Common myeloid progenitor, CD34-positive (primary cell): Measurements from ENCODE around the gene VSIG4. TPM values are rescaled to one million over a fixed set of nuclear protein-coding genes. Genes with fewer than 3 reads are reported as not detected.
"Not testable (repeated sequence)": the region's sequence is repeated elsewhere in the genome, so short reads cannot be mapped to it uniquely, and the experiment has no call there.

Experiments used
- CTCF ChIA-PET: fragments of 350-600 bp; sonication (Branson Sonifier 250); formaldehyde crosslinking; loops from one replicate; lab custom pipeline; 2021; ENCODE audit warnings: antibody characterized with exemption; lab: Charles Lee
- POLR2A ChIA-PET: fragments of 350-600 bp; sonication (Branson Sonifier 250); formaldehyde crosslinking; loops from one replicate; lab custom pipeline; 2021; ENCODE audit warnings: antibody characterized with exemption; lab: Charles Lee
- DNase-seq, 3 donors: peaks; one replicate each; pipeline versions ENCODE4 v3.0.0 to v3.0.0-alpha.2; 2013
- H3K27ac ChIP-seq, 2 experiments: 1 replicate in 1 of 2; 2 replicates in 1 of 2; pipeline ENCODE4 v1.7.0; 2013; ENCODE audit warnings: inconsistent platforms in 2 of 2, low read length in 2 of 2, mild to moderate bottlenecking in 2 of 2, low read depth in 1 of 2, moderate library complexity in 1 of 2; ENCODE audit not compliant: severe bottlenecking in 2 of 2, insufficient read depth in 1 of 2, poor library complexity in 1 of 2
- H3K27me3 ChIP-seq, 5 experiments: replicated peaks in 2 of 5; 1 replicate in 3 of 5; 2 replicates in 2 of 5; pipeline versions ENCODE4 v1.6.1 to v1.7.0; 2013; ENCODE audit warnings: low read length in 4 of 5, mild to moderate bottlenecking in 2 of 5, moderate library complexity in 2 of 5, inconsistent platforms in 1 of 5; ENCODE audit not compliant: insufficient read depth in 5 of 5, control insufficient read depth in 4 of 5
- H3K36me3 ChIP-seq, 4 experiments: 1 replicate in 2 of 4; 2 replicates in 2 of 4; pipeline versions ENCODE4 v1.6.1 to v1.7.0; 2013; ENCODE audit warnings: low read length in 3 of 4, control low read depth in 1 of 4, mild to moderate bottlenecking in 1 of 4; ENCODE audit not compliant: control insufficient read depth in 4 of 4, insufficient read depth in 4 of 4
- H3K4me1 ChIP-seq, 4 experiments: 1 replicate in 3 of 4; 2 replicates in 1 of 4; pipeline versions ENCODE4 v1.6.1 to v1.7.1; 2013; ENCODE audit warnings: low read length in 3 of 4, mild to moderate bottlenecking in 3 of 4, control low read depth in 1 of 4, inconsistent platforms in 1 of 4, moderate library complexity in 1 of 4; ENCODE audit not compliant: control insufficient read depth in 4 of 4, insufficient read depth in 4 of 4; ENCODE audit errors: control extremely low read depth in 1 of 4
- H3K4me3 ChIP-seq, 7 experiments: 1 replicate in 4 of 7; 2 replicates in 3 of 7; pipeline versions ENCODE4 v1.5.1 to v1.7.0; 2013; ENCODE audit warnings: mild to moderate bottlenecking in 7 of 7, low read length in 6 of 7, moderate library complexity in 6 of 7, inconsistent platforms in 2 of 7, low read depth in 2 of 7, control low read depth in 1 of 7; ENCODE audit not compliant: insufficient read depth in 4 of 7, control insufficient read depth in 1 of 7; ENCODE audit errors: extremely low read depth in 1 of 7
- H3K9me3 ChIP-seq, 5 experiments: 1 replicate in 4 of 5; 2 replicates in 1 of 5; pipeline versions ENCODE4 v1.6.1 to v1.7.1; 2013; ENCODE audit warnings: low read length in 4 of 5, mild to moderate bottlenecking in 2 of 5, inconsistent platforms in 1 of 5, low read depth in 1 of 5, moderate library complexity in 1 of 5; ENCODE audit not compliant: control insufficient read depth in 4 of 5, insufficient read depth in 2 of 5; ENCODE audit errors: control extremely low read depth in 1 of 5
- WGBS: methylation state at CpG from one replicate; pipeline ENCODE4 v1.1.5; 2013; ENCODE audit not compliant: insufficient coverage; 5-methylcytosine and 5-hydroxymethylcytosine counted together
- polyA plus RNA-seq: library from polyadenylated mRNA; unstranded; fragments of 120-200 nt; gene quantifications from one replicate; pipeline ENCODE4 v1.2.1, GENCODE V29; 2013

VSIG4 gene, protein sequence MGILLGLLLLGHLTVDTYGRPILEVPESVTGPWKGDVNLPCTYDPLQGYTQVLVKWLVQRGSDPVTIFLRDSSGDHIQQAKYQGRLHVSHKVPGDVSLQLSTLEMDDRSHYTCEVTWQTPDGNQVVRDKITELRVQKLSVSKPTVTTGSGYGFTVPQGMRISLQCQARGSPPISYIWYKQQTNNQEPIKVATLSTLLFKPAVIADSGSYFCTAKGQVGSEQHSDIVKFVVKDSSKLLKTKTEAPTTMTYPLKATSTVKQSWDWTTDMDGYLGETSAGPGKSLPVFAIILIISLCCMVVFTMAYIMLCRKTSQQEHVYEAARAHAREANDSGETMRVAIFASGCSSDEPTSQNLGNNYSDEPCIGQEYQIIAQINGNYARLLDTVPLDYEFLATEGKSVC
- 0.18 TPM for polyA plus RNA-seq

GRCh38 chrX:66039944-66040343 is at the start of gene VSIG4:
VSIG4 (minus strand) TSS chrX:66040080; CDS start chrX:66039998, 82 bp downstream.
- POLR2A ChIA-PET = no interaction called here
- Histone ChIP-seq H3K27ac (no peak within 1 kb of the TSS), H3K9me3 (no peaks in the 10 kb centered on the region), H3K27me3 (peaks cover 0 to 9% (median 0%) of the 10 kb centered on the region in 5 experiments), H3K4me3 (no peak within 1 kb of the TSS), H3K36me3 (no peaks in the 10 kb centered on the region), H3K4me1 (peaks cover 0 to 8% (median 2%) of the 10 kb centered on the region in 4 experiments)
- DNase-seq = peak in 1 of 3 donors; percentile 11
- CTCF ChIA-PET = interaction anchor here (1.4 kb wide), 1 partner anchor 22 kb away, joined by 3 read pairs; no protein-coding TSS in a partner anchor
- 60% methylated on average over 1 of the region's 2 CpGs for WGBS

DNA sequence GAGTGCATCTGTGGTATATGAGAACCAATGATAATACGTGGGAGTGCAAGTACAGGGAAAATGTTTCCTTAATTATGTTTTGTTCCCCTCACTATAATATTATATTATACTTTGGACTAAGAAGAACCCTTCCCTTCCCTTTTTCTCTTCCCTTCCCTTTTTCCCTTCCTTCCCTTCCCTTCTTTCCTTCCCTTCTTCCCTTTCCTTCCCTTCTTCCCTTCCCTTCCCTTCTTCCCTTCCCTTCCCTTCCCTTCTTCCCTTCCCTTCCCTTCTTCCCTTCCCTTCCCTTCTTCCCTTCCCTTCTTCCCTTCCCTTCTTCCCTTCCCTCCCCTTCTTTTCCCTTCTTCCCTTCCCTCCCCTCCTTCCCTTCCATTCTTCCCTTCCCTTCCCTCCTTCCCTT is 36.9 kb upstream of the VSIG4 start:
- DNase-seq = no peak
- Histone ChIP-seq H3K4me3 (no peak overlapping the region), H3K36me3 (no peaks in the 10 kb centered on the region), H3K27me3 (peaks cover 0 to 9% (median 0%) of the 10 kb centered on the region in 5 experiments), H3K4me1 (peaks cover 0 to 15% (median 14%) of the 10 kb centered on the region in 4 experiments), H3K9me3 (no peaks in the 10 kb centered on the region), H3K27ac (no peak overlapping the region)
- CTCF ChIA-PET = no interaction called here
- WGBS = no CpG with 5 or more reads among the region's 1 CpG
- POLR2A ChIA-PET = no interaction called here

- H3K27ac ChIP-seq = peak overlapping the region in 1 of 2 experiments; percentile 51
- CTCF ChIA-PET = interaction anchor here (1.2 kb wide), 1 partner anchor 35 kb away, joined by 4 read pairs; no protein-coding TSS in a partner anchor
- POLR2A ChIA-PET = no interaction called here
- peak overlapping the region in 4 of 7 experiments; percentile 19 to 37 (median 23) for H3K4me3 ChIP-seq
- H3K27me3 ChIP-seq = peaks cover 0 to 16% (median 0%) of the 10 kb centered on the region in 5 experiments
- H3K4me1 ChIP-seq = peaks cover 0 to 15% (median 14%) of the 10 kb centered on the region in 4 experiments
- WGBS = 68% methylated on average over 23 of the region's 24 CpGs
- no peaks in the 10 kb centered on the region for H3K36me3 ChIP-seq
- H3K9me3 ChIP-seq = no peaks in the 10 kb centered on the region
- DNase-seq = peak; percentile 51 to 73 (median 63)
Observed at GRCh38 chrX:66074920-66075879, 35.3 kb upstream of the VSIG4 start.

DNA sequence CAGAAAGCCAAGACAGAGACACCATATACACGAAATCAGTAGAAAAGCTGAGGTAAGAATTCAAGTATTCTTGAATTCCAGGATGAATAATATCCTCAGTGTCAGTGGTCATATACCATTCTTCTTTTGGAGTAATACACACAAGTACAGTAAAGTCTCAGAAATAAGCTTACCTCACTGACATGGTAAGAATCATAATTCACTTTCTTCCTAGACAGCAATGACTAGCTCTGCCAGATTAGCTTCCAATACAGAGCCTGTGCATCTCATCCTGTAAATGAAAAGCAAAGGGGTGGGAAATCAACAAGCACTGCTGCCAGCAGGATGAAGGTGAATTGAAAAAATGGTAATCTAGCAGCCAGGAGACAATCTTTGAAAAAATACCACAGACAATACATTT is 31.2 kb upstream of the VSIG4 start:
- peaks cover 0 to 15% (median 14%) of the 10 kb centered on the region in 4 experiments for H3K4me1 ChIP-seq
- CTCF ChIA-PET = no interaction called here

GRCh38 chrX:66064261-66064660 is 24.4 kb upstream of the VSIG4 start:
- Histone ChIP-seq H3K36me3 (no peaks in the 10 kb centered on the region), H3K27me3 (peaks cover 0 to 7% (median 0%) of the 10 kb centered on the region in 5 experiments), H3K9me3 (peaks cover 0 to 1% (median 0%) of the 10 kb centered on the region in 5 experiments), H3K4me3 (no peak overlapping the region), H3K4me1 (no peaks in the 10 kb centered on the region), H3K27ac (no peak overlapping the region)
- ChIA-PET CTCF (no interaction called here), POLR2A (no interaction called here)
- WGBS = 76% methylated on average over 3 of the region's 4 CpGs
- no peak for DNase-seq

More for the DNA sequence above, 31.2 kb upstream of the VSIG4 start:
- Histone ChIP-seq H3K4me3 (no peak overlapping the region), H3K9me3 (no peaks in the 10 kb centered on the region), H3K36me3 (no peaks in the 10 kb centered on the region), H3K27me3 (peaks cover 0 to 12% (median 0%) of the 10 kb centered on the region in 5 experiments), H3K27ac (no peak overlapping the region)
- POLR2A ChIA-PET = no interaction called here
- WGBS = no CpG with 5 or more reads among the region's 1 CpG
- DNase-seq = no peak

GRCh38 chrX:66057019-66057418 is 17.1 kb upstream of the VSIG4 start:
- 100% methylated on average over 1 of the region's 5 CpGs for WGBS
- H3K27ac ChIP-seq, H3K4me1 ChIP-seq, H3K9me3 ChIP-seq, CTCF ChIA-PET, DNase-seq, H3K36me3 ChIP-seq, H3K4me3 ChIP-seq, POLR2A ChIA-PET: not testable (repeated sequence)
- H3K27me3 ChIP-seq = peaks cover 0 to 13% (median 0%) of the 10 kb centered on the region in 5 experiments
